Ureter (tissue), 1 donor: Measurements from ENCODE around the gene STRAP. TPM values are rescaled to one million over a fixed set of nuclear protein-coding genes. Genes with fewer than 3 reads are reported as not detected.
A peak's percentile ranks its signal among the peaks of the same experiment; 100 is the strongest.

Experiments
- DNase-seq: peaks from one replicate; pipeline ENCODE4 v3.0.0-alpha.2; 2020; ENCODE audit warnings: low spot score
- total RNA-seq: library from RNA; stranded (reverse); gene quantifications from one replicate; pipeline ENCODE4 v1.2.4, GENCODE V29; 2023
- donor health status: DM: yes; HTN: yes; CAD: no.

Gene STRAP
- 79.8 TPM for total RNA-seq

GRCh38 chr12:15882118-15882971 lies at the start of gene STRAP:
STRAP (plus strand) TSS chr12:15882387; CDS start chr12:15882708, 321 bp downstream.
- peak; percentile 98 for DNase-seq

DNA sequence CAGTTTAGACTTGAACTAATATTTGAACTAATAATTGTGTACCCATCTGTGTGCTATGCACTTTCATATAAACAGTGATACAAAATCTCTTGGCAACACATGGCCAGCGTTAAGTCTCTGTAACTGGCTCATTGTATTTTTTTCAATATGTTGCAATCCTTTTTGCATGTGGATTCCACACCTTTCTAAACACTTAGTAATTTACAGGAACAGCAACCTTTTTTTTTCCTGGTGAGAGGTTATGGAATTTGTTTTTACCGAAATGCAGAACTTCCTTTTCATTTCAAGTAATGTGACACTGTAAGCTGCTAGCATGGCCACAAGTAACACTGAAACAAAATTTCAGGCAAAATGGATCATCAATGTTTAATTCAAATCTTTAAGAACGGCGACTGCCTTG lies 47.6 kb upstream of the STRAP start:
- DNase-seq, result no peak

DNA sequence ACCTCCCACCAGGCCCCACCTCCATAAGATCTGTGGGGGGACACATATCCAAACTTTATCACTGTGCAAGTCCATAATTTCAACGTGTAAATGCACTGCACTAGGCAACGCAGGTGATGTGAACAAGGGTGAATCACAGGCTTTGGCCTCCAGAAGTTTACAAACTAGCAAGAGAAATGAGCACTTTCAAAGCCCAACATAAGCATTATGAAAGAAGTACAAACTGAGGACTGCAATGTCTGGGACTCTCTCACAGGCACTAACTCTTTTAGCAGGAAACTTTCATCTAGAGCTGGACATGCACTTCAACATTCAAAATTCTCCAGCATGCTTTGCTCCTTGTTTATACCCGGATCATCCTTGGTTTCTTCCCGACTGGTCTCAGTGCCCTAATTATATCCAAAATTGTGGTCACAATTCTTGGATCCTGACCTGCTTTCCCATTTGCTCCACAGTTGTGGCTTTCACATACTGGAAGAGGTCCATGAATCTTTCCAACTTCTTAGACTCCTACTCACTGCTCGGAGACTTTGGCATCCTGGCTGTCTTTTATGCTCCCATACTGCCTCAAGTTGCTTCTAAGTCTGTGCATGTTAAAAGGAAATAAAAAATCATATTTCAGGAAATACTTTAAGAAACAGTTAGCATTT lies 44.9 kb upstream of the STRAP start:
- DNase-seq, result no peak

GRCh38 chr12:15839041-15839440 lies 43.1 kb upstream of the STRAP start:
- DNase-seq, result no peak

DNA sequence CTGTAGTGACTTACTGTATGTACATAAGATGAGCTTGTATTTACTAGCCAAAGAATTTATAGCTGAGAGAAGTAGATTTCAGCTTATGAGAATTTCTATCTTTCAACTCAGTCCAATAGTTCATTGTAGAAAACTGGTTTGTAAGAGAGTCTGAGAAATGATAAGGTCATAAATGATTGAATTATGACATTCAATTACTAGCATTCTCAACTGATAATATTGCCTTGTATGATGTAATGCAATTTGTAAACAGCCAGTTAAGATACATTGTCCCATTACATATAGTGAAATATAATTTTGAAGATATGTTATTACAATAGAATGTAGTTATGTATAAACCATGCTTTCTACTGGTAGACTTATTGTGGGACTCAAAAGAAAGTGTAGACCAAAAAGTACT lies 42.5 kb upstream of the STRAP start:
- DNase-seq, result no peak

DNA sequence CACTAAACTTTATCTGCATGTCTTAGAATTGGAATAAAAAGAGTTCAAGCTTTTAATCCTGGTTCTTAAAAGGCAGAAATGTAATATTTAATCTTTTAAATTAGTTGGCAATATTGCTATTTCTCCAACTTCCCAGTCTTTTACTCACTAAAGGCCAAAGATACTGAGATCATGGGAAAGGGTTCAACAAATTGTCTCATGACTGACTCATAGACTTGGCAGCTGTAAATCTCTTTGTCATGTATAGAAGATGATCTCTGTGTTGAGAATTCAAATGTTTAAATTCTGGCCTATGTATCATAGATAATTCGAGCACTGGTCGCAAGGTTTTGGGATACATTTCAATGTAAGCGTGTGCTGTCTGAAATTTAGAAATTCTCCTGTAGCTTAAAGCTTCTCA lies 40.1 kb upstream of the STRAP start:
- no peak for DNase-seq

DNA sequence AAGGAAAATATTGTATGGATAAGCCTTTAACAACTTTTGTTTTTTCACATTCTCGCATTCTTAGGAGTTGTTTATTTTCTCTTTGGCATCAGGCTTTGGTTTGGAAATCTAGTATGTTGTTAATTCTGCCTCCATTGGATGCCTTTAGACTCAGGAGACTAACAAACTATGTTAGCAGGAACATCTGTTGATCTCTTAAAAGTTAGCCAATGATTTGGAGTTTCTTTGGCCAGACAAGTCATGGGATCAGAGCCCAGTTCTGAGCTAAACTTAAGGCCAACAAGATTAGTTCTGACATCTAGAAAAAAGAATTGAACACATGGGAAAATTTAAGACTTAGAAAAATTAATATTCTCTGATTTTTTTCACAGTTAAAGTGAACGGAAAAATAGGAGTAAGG lies 35.3 kb upstream of the STRAP start:
- no peak for DNase-seq

DNA sequence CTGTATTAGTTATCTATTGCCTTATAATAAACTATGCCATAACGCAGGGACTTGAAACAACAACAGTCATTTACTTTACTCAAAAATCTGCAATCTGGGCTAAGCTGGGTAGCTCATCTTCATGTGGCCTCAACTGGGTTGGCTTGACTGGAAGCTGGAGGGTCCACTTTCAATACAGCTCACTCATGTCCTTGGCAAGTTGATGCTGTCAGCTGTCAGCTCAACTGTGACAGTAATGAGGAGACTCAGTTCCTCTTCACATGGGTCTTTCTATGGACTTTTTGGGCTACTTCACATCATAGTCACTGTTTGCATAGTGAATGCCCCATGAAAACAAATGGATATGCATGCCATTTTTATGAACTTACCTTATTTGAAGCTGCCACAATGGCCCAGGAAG lies 33.6 kb upstream of the STRAP start:
- DNase-seq, result no peak

GRCh38 chr12:15851045-15851620 lies 31.1 kb upstream of the STRAP start:
- no peak for DNase-seq

DNA sequence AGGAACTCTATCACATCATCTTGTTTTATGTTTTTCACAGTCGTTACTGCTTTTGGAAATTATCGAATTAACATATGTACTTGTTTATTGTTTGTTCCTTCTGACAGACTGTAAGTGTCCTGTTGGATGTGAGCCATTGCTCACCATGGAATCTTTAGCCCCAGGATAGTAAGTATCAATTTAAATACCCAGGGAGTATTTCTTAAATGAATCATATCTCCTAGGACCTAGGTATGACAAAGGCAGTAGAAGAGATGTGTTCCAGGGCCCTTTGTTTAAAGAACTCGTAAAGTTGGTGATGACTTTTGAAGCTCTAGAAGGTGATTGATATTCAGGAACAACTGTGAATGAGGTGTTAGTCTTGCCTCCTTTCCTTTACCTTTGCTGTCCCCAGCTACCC lies 30.3 kb upstream of the STRAP start:
- no peak for DNase-seq

GRCh38 chr12:15852383-15852782 lies 29.8 kb upstream of the STRAP start:
- DNase-seq, result no peak

GRCh38 chr12:15853877-15854276 lies 28.3 kb upstream of the STRAP start:
- DNase-seq, result no peak

GRCh38 chr12:15854916-15855315 lies 27.3 kb upstream of the STRAP start:
- no peak for DNase-seq

GRCh38 chr12:15855646-15856045 lies 26.5 kb upstream of the STRAP start:
- no peak for DNase-seq

- DNase-seq, result peak; percentile 57
Observed at GRCh38 chr12:15856097-15856982, 25.8 kb upstream of the STRAP start.

GRCh38 chr12:15858353-15858752 lies 23.8 kb upstream of the STRAP start:
- no peak for DNase-seq

DNA sequence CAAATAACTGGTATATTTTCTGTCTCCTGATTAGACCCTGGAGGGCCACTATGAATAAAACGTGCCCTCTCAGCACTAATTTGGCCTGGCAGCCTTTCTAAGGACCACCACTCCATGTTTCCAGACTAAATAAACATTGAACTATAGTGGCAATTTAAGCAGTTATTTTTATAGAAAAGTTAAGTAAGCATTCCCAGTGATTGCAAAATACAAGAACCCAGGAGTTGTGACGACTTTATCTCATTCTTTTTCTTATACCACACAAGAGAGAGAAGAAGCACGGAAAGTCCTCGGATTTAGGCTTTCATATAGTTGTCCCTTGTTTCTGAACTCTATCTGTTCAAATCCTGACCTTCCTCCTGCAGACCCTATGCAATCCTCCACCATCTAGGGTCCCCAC lies 23.1 kb upstream of the STRAP start:
- DNase-seq, result no peak

DNA sequence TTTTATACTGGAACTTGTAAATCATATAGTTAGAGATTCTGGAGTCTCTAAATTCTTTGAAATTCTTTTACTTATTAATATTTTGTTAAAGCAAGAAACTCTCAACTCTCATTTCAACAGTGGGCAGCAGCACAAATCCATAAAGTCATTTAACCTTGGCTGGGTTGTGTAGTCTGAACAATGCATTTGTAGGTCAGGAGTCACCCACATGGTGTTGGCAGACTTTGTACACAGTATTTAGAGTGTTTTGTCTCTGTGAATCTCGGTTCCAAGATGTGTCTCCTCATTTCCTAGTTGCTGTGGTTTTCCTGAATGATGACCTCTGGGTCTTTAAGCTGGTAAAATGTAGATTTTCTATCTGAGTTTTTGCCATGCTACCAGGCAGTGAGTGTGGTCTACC lies 20.8 kb upstream of the STRAP start:
- DNase-seq, result no peak

DNA sequence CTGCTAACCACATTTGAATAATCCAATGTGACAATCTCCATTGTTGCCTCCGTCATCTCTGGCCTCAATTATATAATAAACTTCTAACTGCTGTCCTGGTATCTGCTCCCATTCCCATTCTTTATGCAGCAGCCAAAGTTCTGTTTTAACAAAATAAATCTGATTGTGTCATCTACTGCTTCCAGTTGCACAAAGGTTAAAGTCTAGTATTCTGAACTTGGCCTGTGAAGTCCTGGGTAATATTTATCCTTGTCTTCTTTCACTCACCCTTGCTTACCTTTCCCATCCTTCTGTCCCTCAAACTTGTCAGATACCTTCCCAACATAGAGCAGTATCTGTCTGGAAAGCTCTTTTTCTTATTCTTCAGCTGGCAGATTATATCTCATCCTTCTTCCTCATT lies 19.3 kb upstream of the STRAP start:
- no peak for DNase-seq

- DNase-seq, result no peak
Observed at GRCh38 chr12:15863372-15863771, 18.8 kb upstream of the STRAP start.

DNA sequence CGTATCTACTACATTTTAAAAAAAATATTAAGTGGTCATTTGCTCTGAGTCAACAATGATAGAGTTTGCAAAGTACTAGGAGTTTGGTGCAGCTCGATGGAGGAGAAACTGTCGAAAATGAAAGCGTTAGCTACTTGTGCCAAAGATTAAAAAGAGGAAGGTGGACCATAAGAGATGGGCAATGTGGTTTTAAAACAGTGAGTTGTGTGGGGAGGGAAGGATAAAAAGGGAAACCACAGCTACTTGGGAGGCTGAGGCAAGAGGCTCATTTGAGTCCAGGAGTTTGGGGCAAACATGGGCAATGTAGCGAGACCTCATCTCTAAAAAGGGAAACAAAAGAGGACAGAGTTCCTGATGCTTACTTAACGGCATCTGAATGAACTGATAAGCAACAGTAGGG lies 18.2 kb upstream of the STRAP start:
- no peak for DNase-seq

GRCh38 chr12:15868186-15868585 lies 14.0 kb upstream of the STRAP start:
- DNase-seq, result no peak
